Astrocyte (in vitro differentiated cells and primary cell): ENCODE results near the gene PPM1E.

Source experiments
- CTCF ChIP-seq: IDR thresholded peaks from 2 replicates; pipeline ENCODE4 v1.5.1; 2011; ENCODE audit warnings: low read depth, mild to moderate bottlenecking, inconsistent platforms, low read length, moderate library complexity; ENCODE audit not compliant: insufficient read depth
- EZH2 ChIP-seq: IDR thresholded peaks from 2 replicates; pipeline ENCODE4 v1.6.1; 2012; ENCODE audit warnings: mild to moderate bottlenecking, low read length, inconsistent platforms; ENCODE audit not compliant: insufficient read depth

- no peak for TF ChIP-seq CTCF
- no peak for TF ChIP-seq EZH2
These were observed 245.6 kb downstream of the PPM1E start for GRCh38 chr17:59001158-59001814.
